Spleen (tissue), 7 donors: ENCODE measurements around the gene PTPRN2.

Experiments used
- POLR2A ChIP-seq, 3 donors: fragments of 450-650 bp; IDR thresholded peaks; one replicate each; pipeline ENCODE4 v1.5.1; 2017; ENCODE audit warnings: antibody characterized with exemption in 3 of 3, mild to moderate bottlenecking in 1 of 3
- TF ChIP-seq, protein P1 (sequence below), 11 experiments: fragments of 200-600 bp in 7 of 11; fragments of 450-650 bp in 4 of 11; sonication (generic) in 4 of 11; IDR thresholded peaks in 8 of 11; conservative IDR thresholded peaks in 3 of 11; 1 replicate in 7 of 11; 2 replicates in 4 of 11; pipeline versions ENCODE4 v1.4.0 to v1.8.0; 2016 to 2021; ENCODE audit warnings: antibody characterized with exemption in 11 of 11, inconsistent platforms in 4 of 11, mild to moderate bottlenecking in 1 of 11
- donor health status: DM: no; HTN: no; CAD: no; lungs with moderate emphysema.
- donor health status: DM: no; HTN: no; CAD: no.
- donor health status: DM: no; HTN: no; CAD: no.

DNA sequence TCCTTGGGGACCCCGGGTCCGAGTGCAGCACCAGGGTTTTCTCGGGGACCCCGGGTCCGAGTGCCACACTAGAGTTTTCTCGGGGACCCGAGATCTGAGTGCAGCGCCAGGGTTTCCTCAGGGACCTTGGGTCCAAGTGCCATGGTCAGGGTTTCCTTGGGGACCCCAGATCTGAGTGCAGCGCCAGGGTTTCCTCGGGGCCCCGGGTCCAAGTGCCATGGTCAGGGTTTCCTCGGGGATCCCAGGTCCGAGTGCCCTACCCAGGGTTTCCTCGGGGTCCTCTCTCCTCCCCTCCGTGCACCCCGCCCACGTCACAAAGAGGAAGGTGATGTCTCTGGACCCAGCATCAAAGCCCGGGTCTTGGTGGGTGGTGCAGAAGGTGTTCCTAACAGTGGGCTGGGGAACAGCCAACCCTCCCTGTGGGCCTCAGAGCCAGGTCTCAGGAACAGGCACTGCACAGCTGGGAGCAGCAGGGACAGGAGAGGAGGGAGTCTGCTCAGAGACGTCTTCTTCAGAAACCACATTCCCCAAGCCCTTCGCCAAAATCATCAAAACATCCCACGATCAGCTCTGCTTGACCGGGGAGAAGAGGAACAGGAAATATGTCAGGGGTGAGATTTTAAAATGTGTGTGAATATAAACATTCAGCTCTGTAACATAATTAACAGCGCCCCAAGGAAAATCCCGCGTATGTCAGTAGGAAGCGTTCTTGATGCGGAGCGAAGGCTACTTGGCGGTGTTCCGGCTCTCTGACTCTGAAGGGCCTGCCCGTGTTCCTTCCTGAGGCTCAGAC is 710.1 kb downstream of the PTPRN2 start:
- TF ChIP-seq, protein P1, sequence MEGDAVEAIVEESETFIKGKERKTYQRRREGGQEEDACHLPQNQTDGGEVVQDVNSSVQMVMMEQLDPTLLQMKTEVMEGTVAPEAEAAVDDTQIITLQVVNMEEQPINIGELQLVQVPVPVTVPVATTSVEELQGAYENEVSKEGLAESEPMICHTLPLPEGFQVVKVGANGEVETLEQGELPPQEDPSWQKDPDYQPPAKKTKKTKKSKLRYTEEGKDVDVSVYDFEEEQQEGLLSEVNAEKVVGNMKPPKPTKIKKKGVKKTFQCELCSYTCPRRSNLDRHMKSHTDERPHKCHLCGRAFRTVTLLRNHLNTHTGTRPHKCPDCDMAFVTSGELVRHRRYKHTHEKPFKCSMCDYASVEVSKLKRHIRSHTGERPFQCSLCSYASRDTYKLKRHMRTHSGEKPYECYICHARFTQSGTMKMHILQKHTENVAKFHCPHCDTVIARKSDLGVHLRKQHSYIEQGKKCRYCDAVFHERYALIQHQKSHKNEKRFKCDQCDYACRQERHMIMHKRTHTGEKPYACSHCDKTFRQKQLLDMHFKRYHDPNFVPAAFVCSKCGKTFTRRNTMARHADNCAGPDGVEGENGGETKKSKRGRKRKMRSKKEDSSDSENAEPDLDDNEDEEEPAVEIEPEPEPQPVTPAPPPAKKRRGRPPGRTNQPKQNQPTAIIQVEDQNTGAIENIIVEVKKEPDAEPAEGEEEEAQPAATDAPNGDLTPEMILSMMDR (IDR thresholded peaks at IDR 0.05 in 8 of 11, conservative IDR thresholded peaks at IDR 0.05 in 3 of 11): no peak
- TF ChIP-seq POLR2A (IDR thresholded peaks at IDR 0.05): no peak
